Neuronal stem cell (in vitro differentiated cells): ENCODE results near the gene HNRNPLL.

Source experiments
- DNase-seq: peaks from one replicate; pipeline ENCODE4 v3.0.0-alpha.2; 2013; ENCODE audit warnings: low spot score
- H2AFZ ChIP-seq: one replicate; pipeline ENCODE4 v1.6.1; 2013; ENCODE audit warnings: mild to moderate bottlenecking, low read length, inconsistent platforms
- H2AK5ac ChIP-seq: 2 replicates; pipeline ENCODE4 v1.6.1; 2013; ENCODE audit warnings: low read depth, mild to moderate bottlenecking, inconsistent platforms, low read length, moderate library complexity, mixed read lengths
- H2BK120ac ChIP-seq: 2 replicates; pipeline ENCODE4 v1.6.1; 2013; ENCODE audit warnings: low read depth, mild to moderate bottlenecking, inconsistent platforms, low read length, moderate library complexity, mixed read lengths
- H2BK12ac ChIP-seq: one replicate; pipeline ENCODE4 v1.6.1; 2013; ENCODE audit warnings: low read length, inconsistent platforms
- H2BK15ac ChIP-seq: 2 replicates; pipeline ENCODE4 v1.6.1; 2013; ENCODE audit warnings: mild to moderate bottlenecking, low read length, inconsistent platforms, mixed read lengths
- H2BK5ac ChIP-seq: one replicate; pipeline ENCODE4 v1.6.1; 2013; ENCODE audit warnings: inconsistent platforms, mild to moderate bottlenecking, low read length, moderate library complexity
- H3K14ac ChIP-seq: one replicate; pipeline ENCODE4 v1.6.1; 2013; ENCODE audit warnings: low read length, inconsistent platforms
- H3K18ac ChIP-seq: 2 replicates; pipeline ENCODE4 v1.6.1; 2013; ENCODE audit warnings: low read length, inconsistent platforms
- H3K23ac ChIP-seq: 2 replicates; pipeline ENCODE4 v1.6.1; 2013; ENCODE audit warnings: low read depth, mild to moderate bottlenecking, mixed read lengths, low read length, inconsistent platforms; ENCODE audit not compliant: poor library complexity
- H3K27ac ChIP-seq: replicated peaks from 3 replicates; pipeline ENCODE4 v1.5.1; 2013; ENCODE audit warnings: low read length, inconsistent platforms
- H3K27me3 ChIP-seq, 3 experiments: 2 replicates each; pipeline ENCODE4 v1.6.1; 2013; ENCODE audit warnings: low read length in 3 of 3, mild to moderate bottlenecking in 2 of 3, inconsistent platforms in 1 of 3, low read depth in 1 of 3, mixed read lengths in 1 of 3, moderate library complexity in 1 of 3; ENCODE audit not compliant: control insufficient read depth in 3 of 3, insufficient read depth in 3 of 3
- H3K36me3 ChIP-seq, 2 donors: replicated peaks in 1 of 2; 2 replicates each; pipeline ENCODE4 v1.6.1; 2013; ENCODE audit warnings: low read length in 2 of 2; ENCODE audit not compliant: control insufficient read depth in 2 of 2, insufficient read depth in 2 of 2
- H3K4ac ChIP-seq: 2 replicates; pipeline ENCODE4 v1.6.1; 2013; ENCODE audit warnings: inconsistent platforms, mild to moderate bottlenecking, low read length, moderate library complexity
- H3K4me1 ChIP-seq, 2 donors: 1 replicate in 1 of 2; 2 replicates in 1 of 2; pipeline ENCODE4 v1.6.1; 2013; ENCODE audit warnings: low read length in 2 of 2, low read depth in 1 of 2; ENCODE audit not compliant: control insufficient read depth in 2 of 2, insufficient read depth in 1 of 2
- H3K4me2 ChIP-seq: one replicate; pipeline ENCODE4 v1.6.1; 2013; ENCODE audit warnings: mild to moderate bottlenecking, low read length, inconsistent platforms; ENCODE audit not compliant: insufficient read depth, poor library complexity, severe bottlenecking
- H3K4me3 ChIP-seq, 2 donors: 2 replicates each; pipeline ENCODE4 v1.5.1; 2013; ENCODE audit warnings: low read length in 2 of 2, mild to moderate bottlenecking in 2 of 2, inconsistent platforms in 1 of 2, moderate library complexity in 1 of 2
- H3K79me1 ChIP-seq: one replicate; pipeline ENCODE4 v1.6.1; 2013; ENCODE audit warnings: low read depth, mild to moderate bottlenecking, inconsistent platforms, low read length, moderate library complexity
- H3K9ac ChIP-seq: one replicate; pipeline ENCODE4 v1.6.1; 2013; ENCODE audit warnings: mild to moderate bottlenecking, low read depth, low read length, inconsistent platforms; ENCODE audit not compliant: poor library complexity
- H3K9me3 ChIP-seq, 2 donors: replicated peaks in 1 of 2; 2 replicates each; pipeline versions ENCODE3 to v1.6.1; 2013; ENCODE audit warnings: low read length in 2 of 2, mild to moderate bottlenecking in 2 of 2, inconsistent platforms in 1 of 2, low read depth in 1 of 2, mixed read lengths in 1 of 2, moderate library complexity in 1 of 2; ENCODE audit not compliant: control insufficient read depth in 2 of 2, insufficient read depth in 1 of 2
- H4K8ac ChIP-seq: one replicate; pipeline ENCODE4 v1.6.1; 2013; ENCODE audit warnings: low read depth, mild to moderate bottlenecking, inconsistent platforms, low read length, moderate library complexity
- H4K91ac ChIP-seq: one replicate; pipeline ENCODE4 v1.6.1; 2013; ENCODE audit warnings: low read length, low read depth, mild to moderate bottlenecking, inconsistent platforms; ENCODE audit not compliant: poor library complexity
- WGBS, 2 donors: extraction: QIAGEN DNeasy Blood & Tissue Kit; methylation state at CpG; one replicate each; pipeline ENCODE4 v1.1.7; 2013; ENCODE audit warnings: missing lambda C conversion rate in 2 of 2, mixed read lengths in 1 of 2; ENCODE audit not compliant: insufficient read length in 2 of 2, insufficient replicate concordance in 1 of 2; ENCODE audit errors: extremely low coverage in 2 of 2; 5-methylcytosine and 5-hydroxymethylcytosine counted together

Gene HNRNPLL

DNA sequence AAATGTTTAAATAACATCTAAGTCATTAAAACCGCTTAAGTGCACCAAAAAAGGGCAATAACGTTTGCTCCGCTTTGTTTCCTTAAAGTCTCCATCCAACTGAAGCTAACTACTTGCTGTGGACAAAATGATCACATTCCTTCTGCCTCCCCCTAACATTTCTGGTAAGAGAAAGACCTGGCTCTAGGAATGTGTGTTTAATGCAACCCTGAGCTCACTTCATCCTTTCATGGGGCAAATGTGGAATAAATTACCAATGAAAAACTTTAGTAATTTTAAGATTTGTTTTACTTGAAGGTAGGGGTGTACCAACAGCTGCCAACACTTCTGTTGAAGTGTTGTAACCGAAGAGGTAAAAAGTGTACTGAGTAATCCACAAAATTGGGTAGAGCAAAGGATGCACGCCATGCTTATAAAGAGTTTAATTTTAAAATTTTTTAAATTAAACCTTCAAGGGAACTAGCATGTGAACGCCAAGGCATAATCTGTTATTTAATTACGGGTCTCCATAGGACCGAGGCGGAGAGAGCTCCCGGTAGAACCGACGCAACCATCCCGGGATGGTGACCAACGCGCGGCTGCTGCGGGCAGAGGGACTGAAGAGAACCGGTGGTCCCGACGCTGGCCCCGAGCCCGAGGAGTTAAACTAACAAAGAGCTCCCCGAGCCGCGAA lies 1.1 kb downstream of the HNRNPLL start:
- peak; percentile 37 for DNase-seq
- peak overlapping the region; percentile 97 for H3K14ac ChIP-seq
- no peak overlapping the region for H4K8ac ChIP-seq
- peak overlapping the region; percentile 98 for H3K27ac ChIP-seq
- peak overlapping the region; percentile 19 for H3K4me2 ChIP-seq
- peak overlapping the region; percentile 91 for H2AFZ ChIP-seq
- no peak overlapping the region for H3K4ac ChIP-seq
- H3K79me1 ChIP-seq: peaks cover 4% of the 10 kb centered on the region
- H3K9me3 ChIP-seq: no peaks in the 10 kb centered on the region
- H3K9ac ChIP-seq: peak overlapping the region; percentile 98
- H2BK15ac ChIP-seq: no peak overlapping the region
- H2BK12ac ChIP-seq: no peak overlapping the region
- H2AK5ac ChIP-seq: peak overlapping the region; percentile 98
- no peak overlapping the region for H4K91ac ChIP-seq
- H3K18ac ChIP-seq: peak overlapping the region; percentile 100
- H3K23ac ChIP-seq: peak overlapping the region; percentile 98
- peaks cover 0 to 13% of the 10 kb centered on the region in 2 donors for H3K4me1 ChIP-seq
- H3K4me3 ChIP-seq: peak overlapping the region; percentile 79 to 100
- peak overlapping the region; percentile 85 for H2BK120ac ChIP-seq
- no CpG with 5 or more reads among the region's 25 CpGs for WGBS, 2 donors
- peaks cover 0 to 3% of the 10 kb centered on the region in 2 donors for H3K36me3 ChIP-seq
- H2BK5ac ChIP-seq: peak overlapping the region; percentile 96
- no peaks in the 10 kb centered on the region for H3K27me3 ChIP-seq

DNA sequence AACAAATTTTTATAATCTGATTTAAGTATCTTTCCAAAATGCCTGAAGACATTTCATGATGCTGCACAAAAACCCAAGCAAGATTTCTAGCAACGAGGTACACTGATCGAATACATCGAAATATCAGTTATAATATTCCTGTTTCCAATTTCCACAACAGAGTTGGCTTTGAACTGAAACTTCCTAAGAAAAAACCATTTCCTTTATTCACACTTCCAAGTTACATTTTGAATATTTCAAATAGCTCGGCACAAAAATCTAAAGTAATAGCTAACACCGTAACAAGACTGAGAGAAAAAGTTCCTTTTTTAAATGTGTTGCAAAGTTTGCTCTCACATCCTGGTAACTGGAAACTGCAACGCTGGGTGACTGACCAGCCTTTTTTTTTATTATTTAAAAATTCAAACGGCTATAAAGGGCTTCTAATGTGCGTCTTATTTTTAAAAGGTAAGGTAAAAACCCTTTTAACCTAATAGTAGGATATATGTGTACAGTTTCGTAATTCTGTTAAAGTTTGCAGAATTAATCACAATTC lies 1.7 kb downstream of the HNRNPLL start:
- Histone ChIP-seq H3K9me3 (no peaks in the 10 kb centered on the region), H2AK5ac (no peak overlapping the region), H2BK12ac (no peak overlapping the region), H3K9ac (no peak overlapping the region), H3K4ac (no peak overlapping the region), H3K27ac (peak overlapping the region; percentile 98), H3K4me1 (peaks cover 0 to 13% of the 10 kb centered on the region in 2 donors), H3K18ac (no peak overlapping the region), H3K14ac (no peak overlapping the region), H3K23ac (no peak overlapping the region), H3K4me3 (peak overlapping the region; percentile 79 to 100), H3K4me2 (no peak overlapping the region), H3K79me1 (peaks cover 4% of the 10 kb centered on the region), H3K27me3 (no peaks in the 10 kb centered on the region), H2BK120ac (no peak overlapping the region), H4K91ac (no peak overlapping the region), H3K36me3 (peaks cover 0 to 6% of the 10 kb centered on the region in 2 donors), H2AFZ (no peak overlapping the region), H4K8ac (no peak overlapping the region), H2BK15ac (no peak overlapping the region), H2BK5ac (no peak overlapping the region)
- no peak for DNase-seq
- no CpG with 5 or more reads among the region's 9 CpGs for WGBS, 2 donors

- no peak overlapping the region for H3K27ac ChIP-seq
- H3K27me3 ChIP-seq: no peaks in the 10 kb centered on the region
- H3K79me1 ChIP-seq: peaks cover 4% of the 10 kb centered on the region
- H3K9me3 ChIP-seq: no peaks in the 10 kb centered on the region
- no peak for DNase-seq
- WGBS, 2 donors: no CpG with 5 or more reads among the region's 15 CpGs
- no peak overlapping the region for H2BK15ac ChIP-seq
- H2BK120ac ChIP-seq: no peak overlapping the region
- no peak overlapping the region for H2AK5ac ChIP-seq
- no peak overlapping the region for H4K91ac ChIP-seq
- H3K4me3 ChIP-seq: peak overlapping the region in 1 of 2 donors; percentile 79
- no peak overlapping the region for H3K14ac ChIP-seq
- H4K8ac ChIP-seq: no peak overlapping the region
- H3K36me3 ChIP-seq: peaks cover 0 to 6% of the 10 kb centered on the region in 2 donors
- H2AFZ ChIP-seq: no peak overlapping the region
- no peak overlapping the region for H2BK12ac ChIP-seq
- H3K4me2 ChIP-seq: peak overlapping the region; percentile 43
- no peak overlapping the region for H3K9ac ChIP-seq
- H3K23ac ChIP-seq: no peak overlapping the region
- H3K4me1 ChIP-seq: peaks cover 0 to 12% of the 10 kb centered on the region in 2 donors
- no peak overlapping the region for H3K4ac ChIP-seq
- no peak overlapping the region for H2BK5ac ChIP-seq
- H3K18ac ChIP-seq: no peak overlapping the region
Observed at GRCh38 chr2:38600242-38600891, 2.4 kb downstream of the HNRNPLL start.

DNA sequence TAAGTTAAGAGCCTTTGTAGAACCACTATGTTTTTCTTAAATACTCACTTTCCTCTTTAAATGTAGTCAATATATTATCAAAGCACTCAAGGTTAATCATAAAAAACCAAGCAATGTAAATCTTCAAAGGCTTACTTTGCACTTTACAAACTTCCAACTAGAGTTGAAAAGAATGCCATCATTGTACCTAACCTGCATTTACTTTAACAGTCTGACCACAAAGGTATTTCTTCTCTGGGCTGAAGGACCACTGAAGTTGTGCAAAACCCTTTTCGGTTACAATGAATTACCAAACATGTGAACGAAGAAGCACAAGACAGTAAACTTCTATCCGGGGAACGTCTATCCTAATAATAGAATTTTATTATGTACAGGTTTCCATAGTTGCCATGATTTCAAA lies 3.0 kb downstream of the HNRNPLL start:
- peaks cover 0 to 8% of the 10 kb centered on the region in 2 donors for H3K4me1 ChIP-seq
- H3K4ac ChIP-seq: no peak overlapping the region
- H2BK120ac ChIP-seq: no peak overlapping the region
- H2AFZ ChIP-seq: no peak overlapping the region
- H2AK5ac ChIP-seq: no peak overlapping the region
- H3K18ac ChIP-seq: no peak overlapping the region
- no peak for DNase-seq
- H3K9me3 ChIP-seq: no peaks in the 10 kb centered on the region
- H3K4me2 ChIP-seq: no peak overlapping the region
- no peak overlapping the region for H2BK15ac ChIP-seq
- no CpG with 5 or more reads among the region's 4 CpGs for WGBS, 2 donors
- no peak overlapping the region for H3K9ac ChIP-seq
- H2BK12ac ChIP-seq: no peak overlapping the region
- H3K23ac ChIP-seq: no peak overlapping the region
- peaks cover 5% of the 10 kb centered on the region for H3K79me1 ChIP-seq
- H3K4me3 ChIP-seq: peak overlapping the region in 1 of 2 donors; percentile 79
- H4K91ac ChIP-seq: no peak overlapping the region
- H3K14ac ChIP-seq: no peak overlapping the region
- no peak overlapping the region for H4K8ac ChIP-seq
- H3K36me3 ChIP-seq: peaks cover 0 to 6% of the 10 kb centered on the region in 2 donors
- no peak overlapping the region for H2BK5ac ChIP-seq
- H3K27ac ChIP-seq: no peak overlapping the region
- no peaks in the 10 kb centered on the region for H3K27me3 ChIP-seq
